WERI-Rb-1 (cell line): ENCODE measurements around the gene RPS6KC1.

ENCODE experiments used
- DNase-seq: peaks from one replicate; pipeline ENCODE4 v3.0.0-alpha.2; 2020
- H3K27ac ChIP-seq: fragments of 250-450 bp; sonication (Bioruptor Pico); 2 replicates; pipeline ENCODE4 v1.5.1; 2020; ENCODE audit warnings: mild to moderate bottlenecking, moderate library complexity
- H3K27me3 ChIP-seq: fragments of 250-450 bp; sonication (Bioruptor Pico); 2 replicates; pipeline ENCODE4 v1.5.1; 2021; ENCODE audit warnings: mild to moderate bottlenecking, low read depth, moderate library complexity; ENCODE audit not compliant: insufficient read depth, severe bottlenecking
- H3K36me3 ChIP-seq: fragments of 250-450 bp; sonication (Bioruptor Pico); 2 replicates; pipeline ENCODE4 v1.5.1; 2020; ENCODE audit warnings: mild to moderate bottlenecking, moderate library complexity
- H3K4me3 ChIP-seq: 2 replicates; pipeline ENCODE4 v1.5.1; 2011; ENCODE audit warnings: low read depth, mild to moderate bottlenecking, control low read depth, low read length
- H3K9me3 ChIP-seq: fragments of 250-450 bp; sonication (Bioruptor Pico); 2 replicates; pipeline ENCODE4 v1.5.1; 2021; ENCODE audit warnings: mild to moderate bottlenecking, moderate library complexity; ENCODE audit not compliant: severe bottlenecking
- CTCF ChIP-seq: IDR thresholded peaks from 2 replicates; pipeline ENCODE4 v1.5.1; 2011; ENCODE audit warnings: low read depth, mild to moderate bottlenecking, control low read depth, inconsistent platforms, low read length

The RPS6KC1 gene

GRCh38 chr1:213120386-213120785 lies 69.3 kb downstream of the RPS6KC1 start:
- Histone ChIP-seq H3K36me3 (no peaks in the 10 kb centered on the region), H3K27me3 (no peaks in the 10 kb centered on the region), H3K27ac (no peak overlapping the region), H3K4me3 (no peak overlapping the region), H3K9me3 (no peaks in the 10 kb centered on the region)
- DNase-seq: no peak
- TF ChIP-seq CTCF: no peak

GRCh38 chr1:213120961-213121360 lies 69.9 kb downstream of the RPS6KC1 start:
- no peaks in the 10 kb centered on the region for H3K36me3 ChIP-seq
- H3K27ac ChIP-seq: no peak overlapping the region
- no peak for TF ChIP-seq CTCF
- DNase-seq: no peak
- no peaks in the 10 kb centered on the region for H3K27me3 ChIP-seq
- H3K9me3 ChIP-seq: no peaks in the 10 kb centered on the region
- H3K4me3 ChIP-seq: no peak overlapping the region

GRCh38 chr1:213122514-213122929 lies 71.5 kb downstream of the RPS6KC1 start:
- TF ChIP-seq CTCF: no peak
- DNase-seq: no peak
- no peaks in the 10 kb centered on the region for H3K36me3 ChIP-seq
- no peaks in the 10 kb centered on the region for H3K27me3 ChIP-seq
- H3K27ac ChIP-seq: no peak overlapping the region
- no peaks in the 10 kb centered on the region for H3K9me3 ChIP-seq
- H3K4me3 ChIP-seq: no peak overlapping the region

GRCh38 chr1:213123087-213123486 lies 72.0 kb downstream of the RPS6KC1 start:
- H3K27ac ChIP-seq: no peak overlapping the region
- no peaks in the 10 kb centered on the region for H3K27me3 ChIP-seq
- no peak overlapping the region for H3K4me3 ChIP-seq
- DNase-seq: no peak
- no peaks in the 10 kb centered on the region for H3K9me3 ChIP-seq
- no peak for TF ChIP-seq CTCF
- H3K36me3 ChIP-seq: no peaks in the 10 kb centered on the region

GRCh38 chr1:213123536-213123935 lies 72.5 kb downstream of the RPS6KC1 start:
- DNase-seq: no peak
- H3K9me3 ChIP-seq: no peaks in the 10 kb centered on the region
- TF ChIP-seq CTCF: no peak
- no peak overlapping the region for H3K4me3 ChIP-seq
- H3K27me3 ChIP-seq: no peaks in the 10 kb centered on the region
- H3K36me3 ChIP-seq: no peaks in the 10 kb centered on the region
- H3K27ac ChIP-seq: no peak overlapping the region

- no peaks in the 10 kb centered on the region for H3K9me3 ChIP-seq
- DNase-seq: no peak
- no peak for TF ChIP-seq CTCF
- H3K36me3 ChIP-seq: no peaks in the 10 kb centered on the region
- H3K4me3 ChIP-seq: no peak overlapping the region
- no peaks in the 10 kb centered on the region for H3K27me3 ChIP-seq
- no peak overlapping the region for H3K27ac ChIP-seq
These were observed 73.5 kb downstream of the RPS6KC1 start for GRCh38 chr1:213124590-213124989.
